SK-N-MC (cell line): ENCODE measurements around the gene LIPN.

Experiments used
- EZH2 ChIP-seq: fragments of 200-600 bp; sonication (generic); IDR thresholded peaks from one replicate; pipeline ENCODE4 v1.6.1; 2017; ENCODE audit warnings: antibody characterized with exemption
- POLR2AphosphoS5 ChIP-seq: IDR thresholded peaks from 2 replicates; pipeline ENCODE4 v1.6.1; 2012; ENCODE audit warnings: mild to moderate bottlenecking, low read depth, low read length, borderline replicate concordance

DNA sequence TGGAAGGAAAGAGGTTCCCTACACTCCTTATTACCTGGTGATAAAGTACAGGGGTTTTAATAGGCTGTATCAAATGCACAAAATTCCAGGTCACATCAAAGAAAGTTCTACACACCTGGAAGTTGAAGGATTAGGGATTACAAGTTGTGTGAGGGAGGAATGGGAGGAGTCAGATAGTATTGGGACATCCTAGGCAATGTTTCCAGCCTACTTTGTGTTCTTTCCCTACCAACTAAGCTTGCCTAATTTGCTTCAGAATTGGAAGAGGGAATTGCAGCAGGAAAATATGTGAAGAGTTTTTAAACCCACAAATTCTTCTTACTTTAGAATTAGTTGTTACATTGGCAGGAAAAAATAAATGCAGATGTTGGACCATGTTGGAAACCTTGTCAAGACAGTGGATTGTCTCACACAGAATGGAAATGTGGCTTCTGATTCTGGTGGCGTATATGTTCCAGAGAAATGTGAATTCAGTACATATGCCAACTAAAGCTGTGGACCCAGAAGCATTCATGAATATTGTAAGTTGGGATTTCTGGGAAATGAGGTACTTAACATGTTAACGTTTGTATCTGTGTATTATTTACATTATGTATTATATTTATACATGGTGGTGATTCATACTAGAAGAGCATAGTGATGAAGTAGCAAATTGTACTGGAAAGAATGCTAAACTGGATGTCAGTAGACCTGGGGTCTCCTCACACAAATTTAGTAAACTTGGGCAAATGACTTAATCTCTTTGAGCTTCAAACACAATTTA lies 42.9 kb downstream of the LIPN start, which contains the start of gene LIPM:
- TF ChIP-seq EZH2 (no peak), POLR2AphosphoS5 (no peak)
